SK-N-MC (cell line): ENCODE data around the gene LAMB4.

Experiments used
- EZH2 ChIP-seq: fragments of 200-600 bp; sonication (generic); IDR thresholded peaks from one replicate; pipeline ENCODE4 v1.6.1; 2017; ENCODE audit warnings: antibody characterized with exemption
- FOXP2 ChIP-seq: optimal IDR thresholded peaks from 2 replicates; pipeline ENCODE3; 2011; ENCODE audit warnings: mild to moderate bottlenecking, moderate library complexity; ENCODE audit not compliant: insufficient read depth; ENCODE audit errors: extremely low read length, control extremely low read depth
- POLR2AphosphoS5 ChIP-seq: IDR thresholded peaks from 2 replicates; pipeline ENCODE4 v1.6.1; 2012; ENCODE audit warnings: mild to moderate bottlenecking, low read depth, low read length, borderline replicate concordance

GRCh38 chr7:108071551-108071950 lies 58.6 kb downstream of the LAMB4 start:
- no peak for TF ChIP-seq POLR2AphosphoS5
- TF ChIP-seq EZH2: no peak
- TF ChIP-seq FOXP2: no peak
